ENCODE measurements around the gene UBE3C. TPM values are rescaled to one million over a fixed set of nuclear protein-coding genes. Genes with fewer than 3 reads are reported as not detected.
"Not testable (repeated sequence)": the region's sequence is repeated elsewhere in the genome, so short reads cannot be mapped to it uniquely, and the experiment has no call there.

The UBE3C gene
- total RNA-seq, 4 donors from 2014 or later: 70.9 to 107 (median 100) TPM

DNA sequence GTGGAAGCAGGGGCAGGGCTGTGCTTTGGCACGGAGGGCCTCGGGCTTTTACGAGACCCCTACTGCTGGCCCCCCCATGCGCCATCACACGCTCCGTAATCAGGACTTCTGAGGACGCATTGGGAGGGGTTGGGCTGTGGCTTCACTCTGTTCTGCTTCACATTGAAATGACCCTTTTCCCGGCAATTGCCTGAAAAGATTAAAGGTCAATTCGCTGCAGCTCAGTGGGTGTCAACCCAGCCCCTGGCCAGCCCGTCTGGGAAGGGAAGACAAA lies 41.7 kb upstream of the UBE3C start:
- no peak overlapping the region for H3K27ac ChIP-seq
- TF ChIP-seq, protein P1, sequence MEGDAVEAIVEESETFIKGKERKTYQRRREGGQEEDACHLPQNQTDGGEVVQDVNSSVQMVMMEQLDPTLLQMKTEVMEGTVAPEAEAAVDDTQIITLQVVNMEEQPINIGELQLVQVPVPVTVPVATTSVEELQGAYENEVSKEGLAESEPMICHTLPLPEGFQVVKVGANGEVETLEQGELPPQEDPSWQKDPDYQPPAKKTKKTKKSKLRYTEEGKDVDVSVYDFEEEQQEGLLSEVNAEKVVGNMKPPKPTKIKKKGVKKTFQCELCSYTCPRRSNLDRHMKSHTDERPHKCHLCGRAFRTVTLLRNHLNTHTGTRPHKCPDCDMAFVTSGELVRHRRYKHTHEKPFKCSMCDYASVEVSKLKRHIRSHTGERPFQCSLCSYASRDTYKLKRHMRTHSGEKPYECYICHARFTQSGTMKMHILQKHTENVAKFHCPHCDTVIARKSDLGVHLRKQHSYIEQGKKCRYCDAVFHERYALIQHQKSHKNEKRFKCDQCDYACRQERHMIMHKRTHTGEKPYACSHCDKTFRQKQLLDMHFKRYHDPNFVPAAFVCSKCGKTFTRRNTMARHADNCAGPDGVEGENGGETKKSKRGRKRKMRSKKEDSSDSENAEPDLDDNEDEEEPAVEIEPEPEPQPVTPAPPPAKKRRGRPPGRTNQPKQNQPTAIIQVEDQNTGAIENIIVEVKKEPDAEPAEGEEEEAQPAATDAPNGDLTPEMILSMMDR (IDR thresholded peaks at IDR 0.05): no peak
- TF ChIP-seq POLR2A (IDR thresholded peaks at IDR 0.05) (no peak), POLR2AphosphoS5 (IDR thresholded peaks at IDR 0.05) (no peak), EP300 (IDR thresholded peaks at IDR 0.05) (no peak)
- ATAC-seq: no peak
- H3K27me3 ChIP-seq: peaks cover 10% of the 10 kb centered on the region
- H3K4me1 ChIP-seq: no peaks in the 10 kb centered on the region
- WGBS, 2 donors (ENCODE audit: low coverage in 1 of 2): 28% methylated on average over 5 of the region's 10 CpGs; no CpG with 5 or more reads in 1 of the 2 donors
- peaks cover 0 to 11% (median 0%) of the 10 kb centered on the region in 3 donors for H3K9me3 ChIP-seq
- H3K4me3 ChIP-seq: no peak overlapping the region
- no peaks in the 10 kb centered on the region for H3K36me3 ChIP-seq

GRCh38 chr7:157097569-157097968 lies 41.2 kb upstream of the UBE3C start:
- no peak for TF ChIP-seq POLR2A (IDR thresholded peaks at IDR 0.05)
- TF ChIP-seq, protein P1 (IDR thresholded peaks at IDR 0.05): no peak
- TF ChIP-seq POLR2AphosphoS5 (IDR thresholded peaks at IDR 0.05): no peak
- TF ChIP-seq EP300 (IDR thresholded peaks at IDR 0.05): no peak
- Histone ChIP-seq H3K27ac (no peak overlapping the region), H3K36me3 (no peaks in the 10 kb centered on the region), H3K4me1 (no peaks in the 10 kb centered on the region), H3K9me3 (peaks cover 0 to 11% (median 0%) of the 10 kb centered on the region in 3 donors), H3K4me3 (no peak overlapping the region), H3K27me3 (peaks cover 10% of the 10 kb centered on the region)
- WGBS, 2 donors (ENCODE audit: low coverage in 1 of 2): 62 to 80% methylated on average over 4 to 6 of the region's 6 CpGs
- ATAC-seq: no peak

DNA sequence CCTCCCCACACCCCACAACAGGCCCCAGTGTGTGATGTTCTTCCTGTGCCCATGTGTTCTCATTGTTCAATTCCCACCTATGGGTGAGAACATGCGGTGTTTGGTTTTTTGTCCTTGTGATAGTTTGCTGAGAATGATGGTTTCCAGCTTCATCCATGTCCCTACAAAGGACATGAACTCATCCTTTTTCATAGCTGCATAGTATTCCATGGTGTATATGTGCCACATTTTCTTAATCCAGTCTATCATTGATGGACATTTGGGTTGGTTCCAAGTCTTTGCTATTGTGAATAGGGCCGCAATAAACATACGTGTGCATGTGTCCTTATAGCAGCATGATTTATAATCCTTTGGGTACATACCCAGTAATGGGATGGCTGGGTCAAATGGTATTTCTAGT lies 38.7 kb upstream of the UBE3C start:
- ATAC-seq, H3K4me1 ChIP-seq, H3K27ac ChIP-seq, H3K4me3 ChIP-seq, H3K36me3 ChIP-seq: not testable (repeated sequence)
- peaks cover 0 to 17% (median 0%) of the 10 kb centered on the region in 3 donors for H3K9me3 ChIP-seq
- H3K27me3 ChIP-seq: peaks cover 10% of the 10 kb centered on the region
- 85% methylated on average over 2 of the region's 3 CpGs; no CpG with 5 or more reads in 1 of the 2 donors for WGBS, 2 donors (ENCODE audit: low coverage in 1 of 2)

- not testable (repeated sequence) for H3K4me1 ChIP-seq, H3K27ac ChIP-seq, H3K4me3 ChIP-seq, ATAC-seq, H3K36me3 ChIP-seq
- WGBS, 2 donors (ENCODE audit: low coverage in 1 of 2): 100% methylated on average over 2 of the region's 2 CpGs; no CpG with 5 or more reads in 1 of the 2 donors
- H3K27me3 ChIP-seq: peaks cover 22% of the 10 kb centered on the region
- H3K9me3 ChIP-seq: peaks cover 0 to 31% (median 0%) of the 10 kb centered on the region in 3 donors
These were observed 35.1 kb upstream of the UBE3C start for GRCh38 chr7:157103641-157104040.

DNA sequence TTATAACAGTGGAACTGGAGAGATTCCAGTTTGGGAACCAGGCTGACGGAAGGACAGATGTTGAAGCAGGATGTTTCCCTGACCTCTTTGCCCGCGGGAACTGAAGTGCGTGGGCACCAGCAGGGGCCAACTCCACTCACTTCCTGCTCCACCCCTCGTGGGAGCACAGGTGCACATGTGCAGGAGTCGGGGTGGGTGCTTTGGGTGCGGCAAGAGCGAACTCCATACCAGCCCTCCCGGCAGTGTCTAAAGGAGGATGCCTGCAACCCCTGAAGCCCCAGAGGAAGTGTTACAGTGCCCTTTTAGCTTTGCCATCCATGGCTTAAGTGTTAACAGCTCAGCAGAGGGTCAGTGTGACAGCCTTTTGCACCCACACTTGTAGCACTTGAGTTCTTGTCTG lies 27.4 kb upstream of the UBE3C start:
- no peaks in the 10 kb centered on the region for H3K36me3 ChIP-seq
- H3K4me1 ChIP-seq: no peaks in the 10 kb centered on the region
- no CpG with 5 or more reads among the region's 9 CpGs for WGBS, 2 donors (ENCODE audit: low coverage in 1 of 2)
- peaks cover 0 to 26% (median 0%) of the 10 kb centered on the region in 3 donors for H3K9me3 ChIP-seq
- no peak for ATAC-seq
- H3K27me3 ChIP-seq: peaks cover 49% of the 10 kb centered on the region
- H3K27ac ChIP-seq: no peak overlapping the region
- no peak overlapping the region for H3K4me3 ChIP-seq
- no peak for TF ChIP-seq POLR2AphosphoS5 (IDR thresholded peaks at IDR 0.05)
- no peak for TF ChIP-seq EP300 (IDR thresholded peaks at IDR 0.05)
- TF ChIP-seq, protein P1 (IDR thresholded peaks at IDR 0.05): no peak
- no peak for TF ChIP-seq POLR2A (IDR thresholded peaks at IDR 0.05)

DNA sequence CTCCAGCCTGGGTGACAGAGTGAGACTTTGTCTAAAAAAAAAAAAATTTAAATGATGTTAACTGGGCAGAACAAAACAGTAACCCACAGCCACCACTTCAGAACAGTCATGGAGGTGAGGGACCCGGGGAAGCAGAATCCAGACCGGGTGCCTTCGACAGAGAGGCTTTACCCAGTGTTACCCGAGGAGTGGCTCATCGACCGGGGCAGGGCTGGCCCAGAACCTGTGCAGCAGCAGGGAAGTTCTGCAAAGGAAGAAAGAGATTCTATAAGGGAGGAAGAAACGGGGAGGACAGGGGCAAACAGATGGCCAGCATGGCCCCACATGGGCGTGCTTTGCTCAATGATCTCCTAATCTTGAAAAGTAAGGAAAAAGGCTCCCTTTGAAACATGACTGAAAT lies 26.0 kb upstream of the UBE3C start:
- Histone ChIP-seq H3K27me3 (peaks cover 50% of the 10 kb centered on the region), H3K9me3 (peaks cover 0 to 24% (median 0%) of the 10 kb centered on the region in 3 donors), H3K4me1 (no peaks in the 10 kb centered on the region), H3K27ac (no peak overlapping the region), H3K4me3 (no peak overlapping the region), H3K36me3 (no peaks in the 10 kb centered on the region)
- ATAC-seq: no peak
- WGBS, 2 donors (ENCODE audit: low coverage in 1 of 2): 88 to 100% methylated on average over 4 to 8 of the region's 8 CpGs
- no peak for TF ChIP-seq POLR2A (IDR thresholded peaks at IDR 0.05)

GRCh38 chr7:157113607-157114006 lies 25.1 kb upstream of the UBE3C start:
- H3K9me3 ChIP-seq: peaks cover 0 to 27% (median 0%) of the 10 kb centered on the region in 3 donors
- H3K4me1 ChIP-seq: no peaks in the 10 kb centered on the region
- 50 to 100% methylated on average over 1 of the region's 2 CpGs for WGBS, 2 donors (ENCODE audit: low coverage in 1 of 2)
- no peak overlapping the region for H3K27ac ChIP-seq
- no peak overlapping the region for H3K4me3 ChIP-seq
- no peak for TF ChIP-seq POLR2A (IDR thresholded peaks at IDR 0.05)
- TF ChIP-seq, protein P1 (IDR thresholded peaks at IDR 0.05): no peak
- ATAC-seq: no peak
- H3K36me3 ChIP-seq: no peaks in the 10 kb centered on the region
- peaks cover 49% of the 10 kb centered on the region for H3K27me3 ChIP-seq

Measured in gastroesophageal sphincter (tissue), 4 donors.